G401.6 (cell line): ENCODE data around the gene FAR2.
"Not testable (repeated sequence)": the region's sequence is repeated elsewhere in the genome, so short reads cannot be mapped to it uniquely, and the experiment has no call there.

Experiments
- FAIRE-seq: peaks from 2 replicates; lab custom pipeline; 2012; peaks lifted over from hg19 to GRCh38; lab: Jason Lieb, UNC

The FAR2 gene

DNA sequence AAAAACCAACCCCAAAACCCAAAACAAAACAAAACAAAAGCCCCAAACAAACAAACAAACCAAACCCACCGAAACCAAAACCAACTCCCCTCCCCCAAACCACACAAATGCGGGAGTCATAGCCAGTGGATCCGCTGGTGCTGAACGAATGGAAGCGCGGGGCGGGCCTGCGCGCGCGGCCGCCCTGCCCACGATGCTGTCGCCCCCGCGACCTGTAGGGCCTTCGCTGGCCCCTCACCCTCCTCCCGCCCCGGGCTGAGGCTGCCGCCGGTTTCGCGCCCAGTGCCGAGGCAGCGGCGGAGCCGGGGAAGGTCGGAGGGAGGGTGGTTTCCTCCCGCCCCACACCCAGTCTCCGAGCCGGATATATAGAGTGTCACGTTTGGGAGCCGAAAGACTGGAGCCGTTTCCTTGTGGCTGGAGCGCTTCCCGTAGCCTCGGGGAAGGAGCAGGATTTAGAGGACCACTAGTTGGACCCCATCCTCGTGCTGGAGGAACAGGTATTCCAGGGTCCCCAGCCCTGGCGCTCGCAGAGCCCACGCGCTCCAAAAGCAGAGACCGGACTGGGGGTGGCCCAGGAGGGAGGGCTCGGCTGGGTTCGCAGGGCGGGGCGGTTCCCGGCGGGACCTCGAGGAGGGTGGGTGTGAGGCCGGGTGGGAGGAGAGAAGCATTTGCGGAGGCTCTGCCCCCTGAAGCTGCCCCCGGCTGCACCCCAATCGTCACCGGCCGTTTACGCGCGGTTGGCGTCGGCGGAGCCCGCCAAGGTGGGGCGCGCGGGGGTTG, at the start of gene FAR2:
TSS of gene FAR2 (plus strand) at position 368 of the 780 bp plus-strand sequence. CDS start 121,172 bp downstream, outside the sequence.
- FAIRE-seq: no peak

GRCh38 chr12:29102741-29103140, 46.3 kb upstream of the FAR2 start:
- FAIRE-seq: no peak

DNA sequence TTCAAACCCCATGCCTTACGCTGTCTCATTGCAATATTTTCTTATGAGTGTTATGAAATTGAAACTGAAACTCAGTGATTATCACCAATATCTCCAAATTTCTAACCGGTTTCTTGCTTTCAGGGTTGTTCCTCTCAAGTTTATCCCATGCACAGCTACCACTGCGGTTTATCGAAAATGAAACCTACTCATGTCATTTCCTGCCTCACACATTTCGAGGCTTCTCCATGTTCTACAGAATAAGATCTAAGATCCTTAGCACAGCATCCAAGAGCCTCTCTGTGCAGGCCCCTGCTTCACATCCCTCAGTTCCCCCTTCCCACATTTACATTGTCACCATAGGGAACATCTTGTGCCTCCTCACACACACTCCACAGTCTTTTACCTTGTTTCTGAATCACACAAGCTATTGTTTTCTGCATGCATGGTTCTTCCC, 45.5 kb upstream of the FAR2 start:
- no peak for FAIRE-seq

DNA sequence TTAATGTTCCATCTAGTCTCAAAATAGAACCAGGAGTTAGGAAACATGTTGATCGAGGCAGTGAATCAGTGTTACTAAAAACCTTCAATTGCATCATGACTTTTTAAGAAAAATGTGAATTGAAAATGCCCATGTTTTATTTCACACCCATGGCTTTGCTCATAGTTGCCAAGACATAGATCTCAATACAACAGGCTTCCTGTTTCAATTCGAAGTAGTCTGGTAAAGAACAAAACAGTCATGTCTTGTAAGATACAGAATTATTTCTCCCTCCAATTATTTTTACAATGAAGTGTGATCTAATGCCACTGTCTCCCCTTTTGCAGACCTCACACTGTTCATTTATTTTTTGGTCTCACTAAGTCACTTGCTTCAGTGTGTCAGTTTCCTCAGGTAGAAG, 44.6 kb upstream of the FAR2 start:
- no peak for FAIRE-seq

DNA sequence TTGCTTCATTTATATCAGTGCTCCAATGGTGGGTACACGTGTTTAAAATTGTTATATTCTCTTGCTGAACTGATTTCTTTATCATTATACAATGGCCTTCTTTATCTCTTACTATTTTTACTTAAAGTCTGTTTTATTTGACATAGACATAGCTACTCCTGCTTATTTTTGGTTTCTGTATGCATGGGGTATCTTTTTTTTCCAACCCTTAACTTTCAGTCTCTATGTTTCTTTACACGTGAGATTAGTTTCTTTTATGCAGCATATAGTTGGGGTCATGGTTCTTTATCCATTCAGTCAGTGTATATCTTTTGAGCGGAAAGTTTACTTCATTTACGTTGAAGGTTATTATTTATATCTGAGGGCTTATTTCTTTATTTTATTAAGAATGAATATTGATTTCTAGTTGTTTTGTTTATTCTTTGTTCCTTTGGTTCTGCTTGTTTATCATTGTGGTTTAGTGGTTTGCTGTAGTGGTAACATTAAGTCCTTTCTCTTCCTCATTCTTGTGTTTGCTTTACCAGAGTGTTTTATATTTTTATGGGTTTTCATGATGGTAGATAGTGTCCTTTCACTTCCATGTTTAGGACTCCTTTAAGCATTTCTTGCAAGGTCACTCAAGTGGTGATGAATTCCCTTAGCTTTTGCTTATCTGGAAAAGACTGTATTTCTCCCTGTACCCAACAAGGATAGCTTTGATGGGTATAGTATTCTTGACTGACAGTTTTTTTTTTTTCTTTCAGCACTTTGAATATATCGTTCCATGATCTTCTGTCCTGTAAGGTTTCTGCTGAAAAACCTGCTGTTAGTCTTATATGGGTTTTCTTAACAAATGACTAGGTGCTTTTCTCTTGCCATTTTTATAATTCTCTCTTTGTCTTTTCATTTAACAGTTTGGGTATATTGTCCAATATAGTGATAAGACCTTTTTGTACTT, 38.3 kb upstream of the FAR2 start:
- FAIRE-seq: no peak

DNA sequence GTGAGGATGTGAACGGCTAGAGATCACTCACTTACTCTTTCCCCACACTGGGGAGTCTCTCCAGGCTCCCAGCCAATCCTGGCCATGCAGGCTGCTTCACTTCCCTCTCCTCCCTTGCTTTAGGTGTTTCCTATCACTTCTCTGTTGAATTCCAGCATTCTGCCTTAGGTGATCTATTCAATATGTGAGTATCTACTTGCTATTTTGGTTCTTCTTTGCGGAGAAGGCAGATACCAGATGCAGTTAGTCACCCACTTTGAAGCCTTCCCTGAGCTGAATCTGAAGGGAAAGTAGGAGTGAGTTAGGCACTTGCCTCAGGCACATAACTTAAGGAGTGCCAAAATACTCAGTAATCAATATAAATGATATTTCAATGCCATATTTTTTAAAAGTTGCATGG, 36.0 kb upstream of the FAR2 start:
- FAIRE-seq: no peak

DNA sequence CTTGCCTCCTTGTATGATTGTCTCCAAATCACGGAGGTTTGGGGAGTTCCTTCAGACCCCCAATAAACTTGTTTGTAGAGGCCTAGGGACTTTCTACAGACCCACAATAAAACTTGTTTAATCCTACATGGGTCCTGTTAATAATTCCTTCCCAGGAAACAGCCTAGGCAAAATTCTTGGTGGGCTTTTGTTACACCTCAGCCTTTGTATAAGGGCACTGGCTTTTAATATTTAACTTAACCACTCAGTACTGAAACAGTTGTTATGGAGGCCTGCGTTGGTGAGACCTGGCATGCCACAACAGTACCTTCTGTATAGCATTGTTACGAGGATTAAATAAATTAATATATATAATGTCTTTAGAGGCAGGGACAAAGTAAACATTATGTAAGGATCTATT, 32.7 kb upstream of the FAR2 start:
- FAIRE-seq: no peak

- no peak for FAIRE-seq
Measured at GRCh38 chr12:29131539-29131938, 17.5 kb upstream of the FAR2 start.

GRCh38 chr12:29132316-29132715, 16.8 kb upstream of the FAR2 start:
- no peak for FAIRE-seq

- FAIRE-seq: no peak
Measured at GRCh38 chr12:29133181-29133580, 15.9 kb upstream of the FAR2 start.

DNA sequence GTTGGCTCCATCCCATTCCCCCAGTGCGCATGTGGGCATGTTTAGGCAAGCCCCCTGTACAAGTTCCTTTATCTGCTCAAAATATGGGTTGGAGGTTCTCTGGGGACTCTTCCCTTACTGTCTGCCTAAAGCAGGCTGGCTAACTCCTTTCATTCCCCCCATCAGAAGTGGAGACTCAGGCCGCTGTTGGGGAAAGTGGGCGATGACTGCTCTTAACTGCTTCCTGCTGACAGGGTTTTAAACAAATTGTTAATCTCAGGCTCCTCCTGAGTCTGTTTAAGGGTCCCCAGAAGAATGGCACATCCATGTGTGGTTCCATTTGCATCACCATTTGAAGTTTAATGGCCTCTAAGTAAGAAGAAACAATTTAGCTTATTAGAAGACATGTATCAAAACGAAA, 15.4 kb upstream of the FAR2 start:
- no peak for FAIRE-seq

GRCh38 chr12:29138256-29138655, 10.8 kb upstream of the FAR2 start:
- not testable (repeated sequence) for FAIRE-seq

DNA sequence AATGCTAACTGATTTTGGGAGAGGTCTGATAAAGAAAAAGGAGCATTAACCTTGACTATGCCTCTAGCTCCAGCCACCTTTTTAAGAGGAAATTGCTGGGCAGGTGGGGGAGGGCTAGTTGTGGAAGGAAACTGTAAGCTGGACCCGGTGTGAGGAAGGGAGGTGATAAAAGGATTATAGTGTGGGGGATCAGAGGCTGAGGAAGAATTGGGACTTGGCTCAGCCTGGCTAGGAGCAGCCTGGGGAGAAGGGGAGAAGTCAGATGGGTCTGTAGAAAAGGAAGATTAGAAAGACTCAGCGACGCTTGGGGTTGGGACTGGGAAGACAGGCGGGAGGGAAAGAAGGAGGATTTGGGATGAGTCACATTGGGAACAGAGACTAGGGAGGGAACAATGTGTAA, 10.2 kb upstream of the FAR2 start:
- not testable (repeated sequence) for FAIRE-seq

DNA sequence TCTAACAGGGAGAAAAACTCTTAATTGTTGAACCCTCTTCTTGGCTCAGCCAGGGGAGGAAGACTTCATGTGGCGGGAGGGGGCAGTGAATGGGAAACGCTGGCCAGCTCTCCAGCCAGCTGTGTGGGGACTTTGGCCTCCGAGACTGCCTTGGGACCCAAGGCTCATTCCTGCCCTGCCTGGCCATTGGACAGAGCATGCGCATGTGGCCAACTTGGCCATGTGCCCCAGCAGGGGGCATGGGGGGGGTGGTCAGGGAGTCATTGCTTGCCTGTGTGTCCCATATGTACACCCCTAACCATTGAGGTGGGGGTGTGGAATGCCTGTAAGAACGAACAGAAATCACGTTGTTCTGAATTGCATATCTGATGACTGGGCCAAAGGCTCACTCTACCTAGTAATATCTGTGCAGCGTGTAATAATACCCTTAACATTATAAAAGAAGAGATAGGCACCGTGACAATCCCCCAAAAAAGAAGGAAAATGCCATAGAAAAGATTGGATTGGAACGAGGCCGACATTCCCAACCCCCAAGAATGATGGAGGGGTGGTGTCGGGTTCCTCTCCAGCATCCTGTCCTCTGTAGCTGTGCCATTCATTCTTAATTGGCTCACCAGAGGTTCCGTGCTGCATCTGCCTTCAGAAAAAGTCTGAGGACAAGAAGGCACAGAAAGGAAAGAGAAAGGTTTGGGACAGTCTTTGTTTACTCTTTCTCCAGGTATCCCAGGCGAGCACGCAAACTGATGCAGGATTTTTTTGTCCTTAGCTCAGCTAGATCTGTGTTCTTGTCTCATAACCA, 3.5 kb upstream of the FAR2 start:
- no peak for FAIRE-seq

DNA sequence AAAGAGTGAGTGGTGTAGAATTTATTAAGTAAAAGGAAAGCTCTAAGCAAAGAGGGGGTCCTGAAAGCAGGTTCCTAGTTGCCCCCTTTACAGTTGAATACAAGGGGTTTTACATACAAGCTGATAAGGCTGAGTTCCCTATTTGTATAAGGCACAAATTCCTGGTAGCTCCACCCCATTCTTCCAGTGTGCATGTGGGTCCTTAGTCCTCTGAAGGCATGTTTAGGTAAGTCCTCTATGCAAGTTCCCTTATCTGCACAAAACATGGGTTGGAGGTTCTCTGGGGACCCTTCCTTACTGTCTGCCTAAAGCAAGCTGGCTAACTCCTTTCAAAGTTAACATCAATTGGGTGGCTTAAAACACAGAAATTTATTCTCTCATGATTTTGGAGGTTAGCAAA, 2.9 kb upstream of the FAR2 start:
- FAIRE-seq: no peak

- no peak for FAIRE-seq
Measured at GRCh38 chr12:29147731-29148595, 1.1 kb upstream of the FAR2 start.

- no peak for FAIRE-seq
Measured at GRCh38 chr12:29148596-29148910, 525 bp upstream of the FAR2 start.

- FAIRE-seq: no peak
Measured at GRCh38 chr12:29149691-29150281, 708 bp downstream of the FAR2 start.

DNA sequence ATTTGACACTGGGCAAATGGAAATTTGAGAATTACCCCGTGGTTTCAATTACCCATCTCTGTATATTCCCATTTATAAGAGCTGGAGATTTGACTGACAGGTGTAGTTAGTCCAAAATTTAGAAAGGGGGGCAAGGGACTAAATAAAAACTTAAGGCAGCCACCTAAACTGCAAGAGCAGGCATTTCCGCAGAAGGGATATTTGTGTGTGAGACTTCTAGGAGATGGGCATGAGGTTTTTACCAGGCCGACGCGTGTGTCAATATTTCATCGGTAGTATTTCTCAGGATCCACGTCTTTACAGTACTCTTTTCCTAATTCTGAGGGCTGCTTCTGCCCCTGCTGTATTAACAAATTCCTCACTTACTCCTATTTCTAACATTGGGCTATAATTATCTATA, 1.4 kb downstream of the FAR2 start:
- no peak for FAIRE-seq

- no peak for FAIRE-seq
Measured at GRCh38 chr12:29152223-29152868, 3.3 kb downstream of the FAR2 start.
